GDM1 (cell line): Measurements from ENCODE around the gene SLC17A7.
A peak's percentile ranks its signal among the peaks of the same experiment; 100 is the strongest.
"Not testable (repeated sequence)": the region's sequence is repeated elsewhere in the genome, so short reads cannot be mapped to it uniquely, and the experiment has no call there.

Experiments
- DNase-seq: peaks from one replicate; lab custom pipeline; 2025; lab: John Stamatoyannopoulos, UW

SLC17A7 gene

GRCh38 chr19:49441210-49441959 is at the start of gene SLC17A7:
Gene SLC17A7, minus strand, starts transcription at chr19:49441527. Its CDS starts 148 bp downstream, at chr19:49441379.
- DNase-seq, result peak; percentile 10

- DNase-seq, result no peak
Observed at GRCh38 chr19:49490287-49491029, 49.1 kb upstream of the SLC17A7 start.

GRCh38 chr19:49489601-49490167 is 48.4 kb upstream of the SLC17A7 start:
- DNase-seq, result no peak

GRCh38 chr19:49488863-49489537 is 47.7 kb upstream of the SLC17A7 start:
- no peak for DNase-seq

DNA sequence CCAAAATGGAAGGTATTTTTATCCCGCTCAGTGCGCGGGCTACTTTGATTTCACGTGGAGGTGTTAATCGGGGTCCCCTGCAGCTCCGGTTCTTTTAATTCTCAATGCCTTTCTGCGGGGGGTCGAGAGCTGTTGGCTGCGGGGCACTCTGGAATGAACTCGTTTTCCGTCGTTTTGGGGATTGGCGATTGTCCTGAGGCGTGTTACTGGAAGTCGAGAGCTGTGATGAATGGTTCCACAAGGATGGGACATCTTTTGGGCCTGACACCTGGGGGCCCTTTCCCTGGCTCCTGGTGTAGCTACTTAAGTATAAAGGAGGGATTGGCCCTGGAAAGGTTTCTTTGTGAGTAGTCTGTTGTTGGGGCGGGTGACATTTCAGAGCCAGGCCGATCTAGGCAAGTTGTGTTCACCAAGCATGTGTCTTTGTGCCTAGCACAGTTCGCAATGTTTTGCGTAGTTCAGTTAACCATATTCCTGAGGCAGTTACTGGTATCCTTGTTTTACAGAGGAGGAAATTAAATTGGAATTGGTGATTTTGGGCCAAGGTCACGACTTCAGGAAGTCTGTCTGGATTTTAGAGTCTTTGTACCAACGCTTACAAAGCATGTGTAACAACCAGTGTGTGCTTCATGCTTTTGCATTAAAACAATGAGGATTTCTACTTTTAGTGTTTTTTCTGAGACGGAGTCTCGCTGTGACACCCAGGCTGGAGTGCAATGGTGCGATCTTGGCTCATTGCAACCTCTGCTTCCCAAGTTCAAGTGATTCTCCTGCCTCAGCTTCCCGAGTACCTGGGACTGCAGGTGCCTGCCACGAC is 46.9 kb upstream of the SLC17A7 start:
- no peak for DNase-seq

DNA sequence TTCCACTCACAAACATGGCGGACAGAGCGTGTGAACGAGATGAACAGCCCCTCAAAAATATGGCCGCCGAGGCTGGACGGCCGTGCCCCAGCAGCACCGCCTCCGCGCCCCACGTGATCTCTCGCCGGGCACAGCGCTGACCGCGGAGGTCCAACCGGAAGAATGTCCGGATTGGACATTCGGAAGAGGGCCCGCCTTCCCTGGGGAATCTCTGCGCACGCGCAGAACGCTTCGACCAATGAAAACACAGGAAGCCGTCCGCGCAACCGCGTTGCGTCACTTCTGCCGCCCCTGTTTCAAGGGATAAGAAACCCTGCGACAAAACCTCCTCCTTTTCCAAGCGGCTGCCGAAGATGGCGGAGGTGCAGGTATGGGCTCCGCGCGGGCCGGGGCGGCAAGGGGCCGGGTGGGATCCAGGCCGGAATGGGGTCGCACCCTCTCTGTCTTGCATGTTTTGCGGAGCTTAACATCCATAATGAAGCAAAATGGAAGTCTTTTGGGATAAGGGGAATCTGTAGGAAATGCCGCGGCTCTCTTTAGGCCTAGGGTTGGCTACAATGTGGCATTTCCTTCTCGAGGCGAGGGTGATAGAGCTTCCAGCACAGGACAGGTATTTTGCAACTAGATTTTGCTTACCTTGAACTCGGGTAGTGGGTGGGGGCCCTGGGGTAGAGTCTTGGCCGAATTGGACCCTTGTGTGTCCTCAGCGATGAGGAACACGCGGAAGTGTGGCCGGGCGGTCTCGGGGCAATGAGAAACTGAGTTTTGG is 46.1 kb upstream of the SLC17A7 start, which contains the start of gene RPL13A:
RPL13A (plus strand) TSS at position 332 of the 769 bp plus-strand sequence; CDS start at position 354, 22 bp downstream.
- DNase-seq, result peak; percentile 99

DNA sequence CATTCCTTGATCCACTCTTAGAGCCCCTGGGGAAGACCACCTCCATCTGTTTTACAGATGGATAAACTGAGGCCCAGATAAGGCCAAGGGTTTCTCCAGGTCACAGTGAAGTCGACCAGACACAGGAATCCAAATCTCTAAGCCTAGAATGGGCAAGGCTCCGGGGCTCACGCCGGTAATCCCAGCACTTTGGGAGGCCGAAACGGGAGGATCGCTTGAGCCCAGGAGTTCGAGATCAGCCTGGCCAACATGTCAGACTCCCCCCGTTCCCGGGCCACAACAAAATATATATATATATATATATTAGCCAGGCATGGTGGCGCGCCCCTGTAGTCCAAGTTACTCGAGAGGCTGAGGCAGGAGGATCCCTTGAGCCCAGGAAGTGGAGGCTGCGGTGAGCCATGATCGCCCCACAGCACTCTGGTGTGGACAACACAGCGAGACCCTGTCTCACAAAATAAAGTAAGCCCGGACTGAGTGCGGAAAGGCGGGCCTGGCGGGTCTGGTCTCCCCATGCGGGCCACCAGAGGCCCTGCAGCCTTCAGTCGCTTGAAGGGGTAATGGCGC is 45.5 kb upstream of the SLC17A7 start:
- no peak for DNase-seq

- no peak for DNase-seq
Observed at GRCh38 chr19:49486232-49486631, 44.9 kb upstream of the SLC17A7 start.

GRCh38 chr19:49481020-49481683 is 39.8 kb upstream of the SLC17A7 start:
- no peak for DNase-seq

- no peak for DNase-seq
Observed at GRCh38 chr19:49479975-49480628, 38.8 kb upstream of the SLC17A7 start.

DNA sequence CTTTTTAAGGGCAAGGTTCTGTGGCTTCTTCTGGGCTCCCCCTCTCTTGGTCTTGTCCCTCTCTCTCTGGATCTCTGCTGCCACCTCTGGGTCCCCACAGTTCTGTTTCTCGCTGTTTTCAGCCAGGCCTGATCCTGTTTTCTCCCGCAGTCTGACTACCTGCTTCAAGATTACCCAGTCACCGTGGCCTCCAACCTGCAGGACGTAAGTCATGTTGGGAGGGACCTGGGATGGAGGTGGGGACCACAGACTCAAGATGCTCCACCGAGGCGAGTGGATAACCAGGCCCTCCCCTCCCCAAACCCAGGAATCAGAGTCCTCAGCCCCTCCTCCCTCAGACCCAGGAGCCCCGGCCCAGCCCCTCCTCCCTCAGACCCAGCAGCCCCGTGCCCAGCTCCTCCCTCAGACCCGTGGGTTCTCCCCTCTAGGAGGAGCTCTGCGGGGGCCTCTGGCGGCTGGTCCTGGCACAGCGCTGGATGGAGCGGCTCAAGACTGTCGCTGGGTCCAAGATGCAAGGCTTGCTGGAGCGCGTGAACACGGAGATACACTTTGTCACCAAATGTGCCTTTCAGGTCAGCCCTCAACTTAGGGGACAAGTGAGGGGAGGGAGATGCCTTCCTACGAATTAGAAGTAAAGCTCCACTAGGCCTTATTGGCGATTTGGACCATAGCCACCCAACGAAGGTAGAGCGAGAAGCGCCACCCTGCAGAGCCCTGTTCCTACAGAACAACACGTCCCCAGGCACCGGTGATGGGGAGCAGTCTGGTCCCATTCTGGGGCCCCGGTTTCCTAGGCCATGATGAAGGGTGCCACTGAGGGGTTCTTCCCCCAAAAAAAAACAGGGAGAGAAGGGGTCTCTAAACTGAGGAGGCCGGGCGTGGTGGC is 34.9 kb upstream of the SLC17A7 start:
- DNase-seq, result peak; percentile 34

- DNase-seq, result no peak
Observed at GRCh38 chr19:49475191-49475917, 34.0 kb upstream of the SLC17A7 start.

DNA sequence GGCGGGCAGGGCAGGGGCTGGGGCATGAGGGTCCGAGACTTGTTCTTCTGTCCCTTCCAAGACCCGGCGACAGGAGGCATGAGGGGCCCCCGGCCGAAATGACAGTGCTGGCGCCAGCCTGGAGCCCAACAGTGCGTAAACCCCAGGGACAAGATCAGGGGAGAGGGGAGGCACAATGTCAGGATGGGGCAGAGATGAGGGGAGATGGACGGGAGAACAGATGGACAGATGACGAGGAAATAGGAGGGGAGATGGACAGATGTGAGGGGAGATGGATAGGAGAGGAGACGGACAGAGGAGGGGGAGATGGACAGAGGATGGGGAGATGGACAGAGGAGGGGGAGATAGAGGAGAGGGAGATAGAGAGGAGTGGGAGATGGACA is 33.2 kb upstream of the SLC17A7 start:
- DNase-seq, result no peak

DNA sequence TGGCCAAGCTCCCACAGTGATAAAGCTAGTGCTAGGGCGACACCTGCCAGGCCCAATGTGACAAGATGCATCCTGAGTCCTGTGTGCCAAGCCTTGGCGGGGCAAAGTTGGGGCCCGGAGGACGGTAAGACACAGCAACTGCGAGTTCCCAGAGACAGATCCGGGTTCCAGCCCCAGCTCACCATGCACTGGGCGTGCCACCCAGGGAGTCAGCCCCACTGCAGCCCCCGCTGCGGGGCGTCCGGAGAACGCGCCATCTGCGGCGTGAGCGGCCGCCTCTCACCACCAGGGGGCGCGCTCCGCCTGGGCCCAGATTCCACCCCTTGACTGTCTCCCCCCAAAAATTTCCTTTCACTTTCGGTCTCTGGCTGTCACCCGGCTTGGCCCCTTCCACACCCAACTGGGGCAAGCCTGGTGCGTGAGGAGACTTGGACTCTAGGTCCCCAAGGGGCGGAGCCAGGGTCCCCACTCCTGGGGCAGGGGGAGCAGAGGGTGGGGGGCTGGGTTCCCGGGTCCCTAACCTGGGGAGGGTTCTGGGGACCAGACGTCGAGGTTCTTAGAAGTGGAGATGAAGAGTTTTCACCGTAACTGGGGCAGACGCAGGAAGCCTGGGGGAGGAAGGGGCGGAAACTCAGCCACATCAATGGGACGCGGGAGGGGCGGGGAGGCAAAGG is 32.7 kb upstream of the SLC17A7 start, which contains the start of gene FLT3LG:
FLT3LG (plus strand) TSS at position 348 of the 674 bp plus-strand sequence. CDS start 425 bp downstream, outside the sequence.
- peak; percentile 78 for DNase-seq

- not testable (repeated sequence) for DNase-seq
Observed at GRCh38 chr19:49473501-49473867, 32.2 kb upstream of the SLC17A7 start.

DNA sequence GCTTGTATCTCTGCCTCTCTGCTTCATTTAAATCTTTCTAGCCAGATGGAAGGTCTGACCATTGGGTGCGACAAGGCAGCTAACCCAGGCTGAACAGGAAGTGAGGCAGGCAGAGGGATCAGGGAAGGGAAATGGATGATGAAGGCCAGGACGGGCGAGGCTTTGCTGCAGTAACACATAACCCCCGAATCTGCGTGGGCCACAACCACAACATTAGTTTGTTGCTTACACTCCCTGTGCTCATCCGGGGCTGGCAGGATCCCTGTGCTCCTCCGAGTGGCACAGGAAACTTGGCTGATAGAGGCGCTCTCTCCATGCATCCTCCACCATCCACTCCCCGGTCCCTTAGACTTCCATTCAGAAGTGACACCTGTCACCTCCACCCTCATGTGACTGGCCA is 31.6 kb upstream of the SLC17A7 start:
- no peak for DNase-seq

- no peak for DNase-seq
Observed at GRCh38 chr19:49470615-49470978, 29.3 kb upstream of the SLC17A7 start.
